ENCODE measurements around the gene MAT2B. TPM values are rescaled to one million over a fixed set of nuclear protein-coding genes. Genes with fewer than 3 reads are reported as not detected.

The MAT2B gene
- total RNA-seq, 1 donor from 2014 or later, result 47.5 TPM

GRCh38 chr5:163473635-163474243 is 31.7 kb upstream of the MAT2B start:
- Histone ChIP-seq H3K36me3 (ENCODE audit: control insufficient read depth in 3 of 3, insufficient read depth in 3 of 3, low read length in 3 of 3) (peaks cover 0 to 4% (median 0%) of the 10 kb centered on the region in 3 donors), H3K4me3 (ENCODE audit: low read length in 3 of 3) (no peak overlapping the region), H3K4me1 (ENCODE audit: control insufficient read depth in 3 of 3, insufficient read depth in 3 of 3, low read length in 3 of 3) (no peaks in the 10 kb centered on the region), H3K27me3 (ENCODE audit: control insufficient read depth in 3 of 3, insufficient read depth in 3 of 3, low read length in 3 of 3) (no peaks in the 10 kb centered on the region), H3K27ac (ENCODE audit: low read depth, low read length) (no peak overlapping the region), H3K9ac (ENCODE audit: low read depth in 1 of 3, low read length in 3 of 3) (no peak overlapping the region), H3K9me3 (ENCODE audit: control insufficient read depth in 3 of 3, low read length in 3 of 3) (no peaks in the 10 kb centered on the region)

- no peaks in the 10 kb centered on the region for H3K4me1 ChIP-seq (ENCODE audit: control insufficient read depth in 3 of 3, insufficient read depth in 3 of 3, low read length in 3 of 3)
- no peaks in the 10 kb centered on the region for H3K27me3 ChIP-seq (ENCODE audit: control insufficient read depth in 3 of 3, insufficient read depth in 3 of 3, low read length in 3 of 3)
- no peak overlapping the region for H3K27ac ChIP-seq (ENCODE audit: low read depth, low read length)
- no peak overlapping the region for H3K4me3 ChIP-seq (ENCODE audit: low read length in 3 of 3)
- no peaks in the 10 kb centered on the region for H3K9me3 ChIP-seq (ENCODE audit: control insufficient read depth in 3 of 3, low read length in 3 of 3)
- no peak overlapping the region for H3K9ac ChIP-seq (ENCODE audit: low read depth in 1 of 3, low read length in 3 of 3)
- H3K36me3 ChIP-seq (ENCODE audit: control insufficient read depth in 3 of 3, insufficient read depth in 3 of 3, low read length in 3 of 3), result no peaks in the 10 kb centered on the region
These were observed 30.0 kb upstream of the MAT2B start for GRCh38 chr5:163475411-163475810.

DNA sequence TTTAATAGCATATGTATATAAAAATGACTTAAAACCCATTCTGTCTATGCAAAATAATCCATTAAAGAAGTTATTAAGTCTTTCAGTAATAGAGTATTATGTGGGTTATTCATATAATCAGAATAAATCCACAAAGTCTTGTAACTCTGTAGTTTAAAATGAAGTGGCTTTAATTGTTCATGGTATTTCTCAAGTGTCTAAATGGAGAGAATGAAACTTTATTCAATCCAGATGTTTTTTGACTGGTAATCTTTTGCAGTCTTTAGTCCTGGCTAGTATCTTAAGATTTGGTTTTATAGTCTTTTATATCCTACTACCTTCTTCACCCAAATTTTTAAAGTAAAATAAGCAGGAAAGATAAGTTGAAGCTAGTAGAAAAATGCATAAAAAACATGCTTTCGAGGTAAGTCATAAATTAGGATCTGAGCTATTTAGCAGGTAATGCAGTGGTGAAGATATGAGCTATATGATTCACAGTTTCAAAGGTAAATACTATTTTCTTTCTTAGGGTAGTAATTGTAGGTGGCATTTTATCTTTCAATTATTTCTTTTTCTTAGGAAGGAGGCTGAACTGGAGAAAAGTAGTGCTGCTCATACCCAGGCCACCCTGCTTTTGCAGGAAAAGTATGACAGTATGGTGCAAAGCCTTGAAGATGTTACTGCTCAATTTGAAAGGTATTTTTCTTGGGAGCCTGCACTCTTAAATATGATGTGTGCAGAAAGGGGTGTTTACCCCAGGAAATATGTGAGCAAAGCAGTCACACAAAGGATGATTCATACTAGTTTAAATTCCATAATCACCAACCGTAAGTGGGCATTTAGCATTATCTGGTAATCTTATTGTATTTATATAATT is 27.1 kb upstream of the MAT2B start:
- H3K27me3 ChIP-seq (ENCODE audit: control insufficient read depth in 3 of 3, insufficient read depth in 3 of 3, low read length in 3 of 3), result no peaks in the 10 kb centered on the region
- H3K9ac ChIP-seq (ENCODE audit: low read depth in 1 of 3, low read length in 3 of 3), result no peak overlapping the region
- H3K9me3 ChIP-seq (ENCODE audit: control insufficient read depth in 3 of 3, low read length in 3 of 3), result no peaks in the 10 kb centered on the region
- H3K4me3 ChIP-seq (ENCODE audit: low read length in 3 of 3), result no peak overlapping the region
- no peak overlapping the region for H3K27ac ChIP-seq (ENCODE audit: low read depth, low read length)
- H3K36me3 ChIP-seq (ENCODE audit: control insufficient read depth in 3 of 3, insufficient read depth in 3 of 3, low read length in 3 of 3), result no peaks in the 10 kb centered on the region
- no peaks in the 10 kb centered on the region for H3K4me1 ChIP-seq (ENCODE audit: control insufficient read depth in 3 of 3, insufficient read depth in 3 of 3, low read length in 3 of 3)

DNA sequence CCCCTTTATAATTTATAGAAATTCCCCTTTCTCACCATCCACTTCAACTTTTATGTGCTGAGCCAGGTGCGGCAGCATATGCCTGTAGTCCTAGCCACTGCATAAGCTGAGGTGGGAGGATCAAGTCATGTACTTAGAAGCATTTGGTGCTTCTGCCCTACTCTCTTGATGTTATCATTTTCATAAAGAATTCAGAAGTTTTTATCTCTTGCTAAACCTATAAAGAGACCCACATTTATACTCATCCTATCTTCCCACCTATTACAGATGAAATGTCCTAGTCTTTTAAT is 26.5 kb upstream of the MAT2B start:
- no peaks in the 10 kb centered on the region for H3K9me3 ChIP-seq (ENCODE audit: control insufficient read depth in 3 of 3, low read length in 3 of 3)
- no peaks in the 10 kb centered on the region for H3K4me1 ChIP-seq (ENCODE audit: control insufficient read depth in 3 of 3, insufficient read depth in 3 of 3, low read length in 3 of 3)
- no peaks in the 10 kb centered on the region for H3K36me3 ChIP-seq (ENCODE audit: control insufficient read depth in 3 of 3, insufficient read depth in 3 of 3, low read length in 3 of 3)
- H3K27me3 ChIP-seq (ENCODE audit: control insufficient read depth in 3 of 3, insufficient read depth in 3 of 3, low read length in 3 of 3), result no peaks in the 10 kb centered on the region
- H3K4me3 ChIP-seq (ENCODE audit: low read length in 3 of 3), result no peak overlapping the region
- no peak overlapping the region for H3K27ac ChIP-seq (ENCODE audit: low read depth, low read length)
- no peak overlapping the region for H3K9ac ChIP-seq (ENCODE audit: low read depth in 1 of 3, low read length in 3 of 3)

GRCh38 chr5:163489055-163489744 is 16.2 kb upstream of the MAT2B start:
- H3K9me3 ChIP-seq (ENCODE audit: control insufficient read depth in 3 of 3, low read length in 3 of 3), result no peaks in the 10 kb centered on the region
- no peaks in the 10 kb centered on the region for H3K27me3 ChIP-seq (ENCODE audit: control insufficient read depth in 3 of 3, insufficient read depth in 3 of 3, low read length in 3 of 3)
- H3K27ac ChIP-seq (ENCODE audit: low read depth, low read length), result no peak overlapping the region
- H3K4me1 ChIP-seq (ENCODE audit: control insufficient read depth in 3 of 3, insufficient read depth in 3 of 3, low read length in 3 of 3), result no peaks in the 10 kb centered on the region
- H3K4me3 ChIP-seq (ENCODE audit: low read length in 3 of 3), result no peak overlapping the region
- H3K9ac ChIP-seq (ENCODE audit: low read depth in 1 of 3, low read length in 3 of 3), result no peak overlapping the region
- H3K36me3 ChIP-seq (ENCODE audit: control insufficient read depth in 3 of 3, insufficient read depth in 3 of 3, low read length in 3 of 3), result no peaks in the 10 kb centered on the region

DNA sequence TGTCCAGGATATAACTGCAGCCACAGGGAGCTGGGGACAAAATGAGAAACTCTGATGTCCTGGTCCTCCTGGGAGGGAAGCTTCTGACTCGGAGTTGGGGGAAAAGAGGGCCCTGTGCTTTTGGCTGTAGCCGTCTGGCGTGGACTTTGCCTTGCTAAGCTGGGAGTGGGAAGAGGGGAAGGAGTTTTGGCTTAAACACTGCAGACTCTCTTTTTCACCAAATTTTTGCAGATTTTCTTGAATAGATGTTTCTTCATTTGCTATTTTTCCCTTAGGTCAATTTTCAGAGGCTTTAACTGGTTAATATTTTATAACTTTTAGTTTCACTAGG is 15.7 kb upstream of the MAT2B start:
- Histone ChIP-seq H3K27me3 (ENCODE audit: control insufficient read depth in 3 of 3, insufficient read depth in 3 of 3, low read length in 3 of 3) (no peaks in the 10 kb centered on the region), H3K27ac (ENCODE audit: low read depth, low read length) (no peak overlapping the region), H3K9me3 (ENCODE audit: control insufficient read depth in 3 of 3, low read length in 3 of 3) (no peaks in the 10 kb centered on the region), H3K36me3 (ENCODE audit: control insufficient read depth in 3 of 3, insufficient read depth in 3 of 3, low read length in 3 of 3) (no peaks in the 10 kb centered on the region), H3K4me3 (ENCODE audit: low read length in 3 of 3) (no peak overlapping the region), H3K9ac (ENCODE audit: low read depth in 1 of 3, low read length in 3 of 3) (no peak overlapping the region), H3K4me1 (ENCODE audit: control insufficient read depth in 3 of 3, insufficient read depth in 3 of 3, low read length in 3 of 3) (no peaks in the 10 kb centered on the region)

- Histone ChIP-seq H3K27ac (ENCODE audit: low read depth, low read length) (no peak overlapping the region), H3K4me1 (ENCODE audit: control insufficient read depth in 3 of 3, insufficient read depth in 3 of 3, low read length in 3 of 3) (no peaks in the 10 kb centered on the region), H3K36me3 (ENCODE audit: control insufficient read depth in 3 of 3, insufficient read depth in 3 of 3, low read length in 3 of 3) (no peaks in the 10 kb centered on the region), H3K4me3 (ENCODE audit: low read length in 3 of 3) (no peak overlapping the region), H3K27me3 (ENCODE audit: control insufficient read depth in 3 of 3, insufficient read depth in 3 of 3, low read length in 3 of 3) (no peaks in the 10 kb centered on the region), H3K9ac (ENCODE audit: low read depth in 1 of 3, low read length in 3 of 3) (no peak overlapping the region), H3K9me3 (ENCODE audit: control insufficient read depth in 3 of 3, low read length in 3 of 3) (no peaks in the 10 kb centered on the region)
These were observed 9.1 kb upstream of the MAT2B start for GRCh38 chr5:163496286-163496685.

GRCh38 chr5:163497315-163497714 is 8.1 kb upstream of the MAT2B start:
- no peak overlapping the region for H3K27ac ChIP-seq (ENCODE audit: low read depth, low read length)
- no peaks in the 10 kb centered on the region for H3K4me1 ChIP-seq (ENCODE audit: control insufficient read depth in 3 of 3, insufficient read depth in 3 of 3, low read length in 3 of 3)
- no peaks in the 10 kb centered on the region for H3K27me3 ChIP-seq (ENCODE audit: control insufficient read depth in 3 of 3, insufficient read depth in 3 of 3, low read length in 3 of 3)
- no peaks in the 10 kb centered on the region for H3K9me3 ChIP-seq (ENCODE audit: control insufficient read depth in 3 of 3, low read length in 3 of 3)
- no peak overlapping the region for H3K4me3 ChIP-seq (ENCODE audit: low read length in 3 of 3)
- H3K9ac ChIP-seq (ENCODE audit: low read depth in 1 of 3, low read length in 3 of 3), result no peak overlapping the region
- no peaks in the 10 kb centered on the region for H3K36me3 ChIP-seq (ENCODE audit: control insufficient read depth in 3 of 3, insufficient read depth in 3 of 3, low read length in 3 of 3)

DNA sequence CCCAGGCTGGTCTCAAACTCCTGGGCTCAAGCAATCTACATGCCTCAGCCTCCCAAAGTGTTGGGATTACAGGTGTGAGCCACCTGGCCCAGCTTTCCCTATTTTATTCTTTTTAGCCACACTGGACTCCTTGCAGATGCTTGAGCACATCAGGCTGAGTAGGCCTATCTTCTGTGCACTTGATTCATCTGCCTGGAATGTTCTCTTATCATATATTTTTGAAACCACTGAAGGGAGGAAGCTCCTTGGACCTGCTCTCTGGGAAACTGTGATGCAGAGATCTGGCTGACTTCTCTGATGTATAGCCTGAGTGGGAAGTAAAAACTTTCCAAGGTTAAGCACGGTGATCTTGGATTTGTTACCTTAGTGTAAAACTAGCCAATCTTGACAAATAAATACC is 6.5 kb upstream of the MAT2B start:
- H3K27ac ChIP-seq (ENCODE audit: low read depth, low read length), result no peak overlapping the region
- no peak overlapping the region for H3K4me3 ChIP-seq (ENCODE audit: low read length in 3 of 3)
- H3K36me3 ChIP-seq (ENCODE audit: control insufficient read depth in 3 of 3, insufficient read depth in 3 of 3, low read length in 3 of 3), result no peaks in the 10 kb centered on the region
- no peaks in the 10 kb centered on the region for H3K9me3 ChIP-seq (ENCODE audit: control insufficient read depth in 3 of 3, low read length in 3 of 3)
- no peaks in the 10 kb centered on the region for H3K27me3 ChIP-seq (ENCODE audit: control insufficient read depth in 3 of 3, insufficient read depth in 3 of 3, low read length in 3 of 3)
- H3K9ac ChIP-seq (ENCODE audit: low read depth in 1 of 3, low read length in 3 of 3), result no peak overlapping the region
- peaks cover 0 to 6% (median 4%) of the 10 kb centered on the region in 3 donors for H3K4me1 ChIP-seq (ENCODE audit: control insufficient read depth in 3 of 3, insufficient read depth in 3 of 3, low read length in 3 of 3)

DNA sequence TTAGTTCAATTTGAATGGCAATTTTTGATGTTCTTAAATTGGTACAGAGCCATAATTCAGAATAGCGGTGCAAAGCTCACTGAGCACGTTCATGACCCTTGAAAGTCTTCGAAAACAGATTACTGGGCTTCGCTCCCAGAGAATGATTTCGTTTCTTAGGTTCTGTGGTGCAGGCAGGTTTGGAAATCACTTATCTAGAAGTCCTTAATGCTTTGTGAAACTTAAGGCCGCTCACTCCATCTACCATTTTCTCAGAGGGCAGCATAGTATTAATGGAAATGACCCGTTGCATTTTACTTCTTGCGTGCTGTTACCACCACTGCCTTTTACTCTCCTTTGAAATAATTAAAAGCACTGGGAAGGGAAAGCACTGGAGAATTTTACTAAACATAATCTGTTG is 2.9 kb upstream of the MAT2B start:
- peak overlapping the region; percentile 89 for H3K27ac ChIP-seq (ENCODE audit: low read depth, low read length)
- H3K27me3 ChIP-seq (ENCODE audit: control insufficient read depth in 3 of 3, insufficient read depth in 3 of 3, low read length in 3 of 3), result no peaks in the 10 kb centered on the region
- H3K36me3 ChIP-seq (ENCODE audit: control insufficient read depth in 3 of 3, insufficient read depth in 3 of 3, low read length in 3 of 3), result no peaks in the 10 kb centered on the region
- peak overlapping the region; percentile 75 to 98 (median 94) for H3K4me3 ChIP-seq (ENCODE audit: low read length in 3 of 3)
- peaks cover 3 to 25% (median 8%) of the 10 kb centered on the region in 3 donors for H3K4me1 ChIP-seq (ENCODE audit: control insufficient read depth in 3 of 3, insufficient read depth in 3 of 3, low read length in 3 of 3)
- no peaks in the 10 kb centered on the region for H3K9me3 ChIP-seq (ENCODE audit: control insufficient read depth in 3 of 3, low read length in 3 of 3)
- H3K9ac ChIP-seq (ENCODE audit: low read depth in 1 of 3, low read length in 3 of 3), result peak overlapping the region in 1 of 3 donors; percentile 93

Data from skeletal muscle tissue (tissue), 4 donors.